Type B pancreatic cell (in vitro differentiated cells): ENCODE measurements around the gene STAM. TPM values are rescaled to one million over a fixed set of nuclear protein-coding genes. Genes with fewer than 3 reads are reported as not detected.
"Not testable (repeated sequence)": the region's sequence is repeated elsewhere in the genome, so short reads cannot be mapped to it uniquely, and the experiment has no call there.

Source experiments
- DNase-seq: peaks from one replicate; pipeline ENCODE4 v3.0.0; 2021; ENCODE audit warnings: mixed read lengths; ENCODE audit not compliant: unreplicated experiment; ENCODE audit errors: extremely low spot score
- H3K27ac Mint-ChIP-seq: 2 replicates; pipeline ENCODE4 v1.8.0; 2021; ENCODE audit warnings: mild to moderate bottlenecking, mixed read lengths
- H3K27me3 Mint-ChIP-seq: 2 replicates; pipeline ENCODE4 v1.8.0; 2021; ENCODE audit warnings: mixed read lengths
- H3K36me3 Mint-ChIP-seq: 2 replicates; pipeline ENCODE4 v1.8.0; 2021; ENCODE audit warnings: mixed read lengths
- H3K4me1 Mint-ChIP-seq: one replicate; pipeline ENCODE4 v1.8.0; 2021; ENCODE audit warnings: mixed read lengths; ENCODE audit not compliant: unreplicated experiment
- H3K4me3 Mint-ChIP-seq: 2 replicates; pipeline ENCODE4 v1.8.0; 2021; ENCODE audit warnings: mild to moderate bottlenecking, mixed read lengths
- H3K9me3 Mint-ChIP-seq: 2 replicates; pipeline ENCODE4 v1.8.0; 2021; ENCODE audit warnings: mixed read lengths
- CTCF ChIP-seq: fragments of 200-600 bp; sonication (generic); conservative IDR thresholded peaks from 2 replicates; pipeline ENCODE4 v1.5.0; 2021; ENCODE audit warnings: antibody characterized with exemption, mild to moderate bottlenecking
- total RNA-seq: library from RNA; stranded (reverse); gene quantifications from 2 replicates; pipeline ENCODE4 v1.2.1, GENCODE V29; 2021; ENCODE audit warnings: low replicate concordance

STAM gene
- total RNA-seq, 1 donor from 2014 or later: 26.3 TPM

GRCh38 chr10:17712717-17713471, 68.9 kb downstream of the STAM start:
- no peaks in the 10 kb centered on the region for H3K9me3 Mint-ChIP-seq
- TF ChIP-seq CTCF: no peak
- peak overlapping the region; percentile 82 for H3K4me3 Mint-ChIP-seq
- peaks cover 27% of the 10 kb centered on the region for H3K36me3 Mint-ChIP-seq
- no peaks in the 10 kb centered on the region for H3K27me3 Mint-ChIP-seq
- peaks cover 9% of the 10 kb centered on the region for H3K4me1 Mint-ChIP-seq
- no peak for DNase-seq
- H3K27ac Mint-ChIP-seq: peak overlapping the region; percentile 22

GRCh38 chr10:17713758-17714157, 69.8 kb downstream of the STAM start:
- H3K27ac Mint-ChIP-seq: no peak overlapping the region
- no peaks in the 10 kb centered on the region for H3K27me3 Mint-ChIP-seq
- H3K9me3 Mint-ChIP-seq: no peaks in the 10 kb centered on the region
- H3K4me1 Mint-ChIP-seq: peaks cover 9% of the 10 kb centered on the region
- DNase-seq: no peak
- no peak for TF ChIP-seq CTCF
- H3K36me3 Mint-ChIP-seq: peaks cover 29% of the 10 kb centered on the region
- no peak overlapping the region for H3K4me3 Mint-ChIP-seq

- H3K4me1 Mint-ChIP-seq: peaks cover 9% of the 10 kb centered on the region
- H3K27ac Mint-ChIP-seq: no peak overlapping the region
- no peaks in the 10 kb centered on the region for H3K27me3 Mint-ChIP-seq
- H3K4me3 Mint-ChIP-seq: no peak overlapping the region
- H3K9me3 Mint-ChIP-seq: no peaks in the 10 kb centered on the region
- peaks cover 36% of the 10 kb centered on the region for H3K36me3 Mint-ChIP-seq
- DNase-seq: no peak
- no peak for TF ChIP-seq CTCF
Measured at GRCh38 chr10:17716161-17716560, 72.2 kb downstream of the STAM start.

- not testable (repeated sequence) for H3K4me1 Mint-ChIP-seq, DNase-seq, H3K27ac Mint-ChIP-seq, H3K9me3 Mint-ChIP-seq, H3K4me3 Mint-ChIP-seq, H3K27me3 Mint-ChIP-seq
- H3K36me3 Mint-ChIP-seq: peaks cover 27% of the 10 kb centered on the region
Measured at GRCh38 chr10:17722317-17723014, 78.5 kb downstream of the STAM start.

- Mint-ChIP-seq H3K4me1 (no peaks in the 10 kb centered on the region), H3K27ac (no peak overlapping the region), H3K27me3 (no peaks in the 10 kb centered on the region), H3K36me3 (peaks cover 14% of the 10 kb centered on the region), H3K4me3 (no peak overlapping the region), H3K9me3 (no peaks in the 10 kb centered on the region)
- no peak for TF ChIP-seq CTCF
- DNase-seq: no peak
Measured at GRCh38 chr10:17725703-17726102, 81.8 kb downstream of the STAM start.

GRCh38 chr10:17729630-17730029, 85.7 kb downstream of the STAM start:
- no peak for TF ChIP-seq CTCF
- DNase-seq: no peak
- no peaks in the 10 kb centered on the region for H3K9me3 Mint-ChIP-seq
- H3K27ac Mint-ChIP-seq: no peak overlapping the region
- H3K4me1 Mint-ChIP-seq: no peaks in the 10 kb centered on the region
- no peak overlapping the region for H3K4me3 Mint-ChIP-seq
- no peaks in the 10 kb centered on the region for H3K36me3 Mint-ChIP-seq
- no peaks in the 10 kb centered on the region for H3K27me3 Mint-ChIP-seq
